GM12865 (cell line): ENCODE data around the gene ZNF598.

Source experiments
- DNase-seq: peaks from one replicate; pipeline ENCODE4 v3.0.0; 2010; ENCODE audit warnings: low read depth
- H3K4me3 ChIP-seq: 2 replicates; pipeline ENCODE4 v1.5.1; 2011; ENCODE audit warnings: mild to moderate bottlenecking, low read depth, low read length, control low read depth
- CTCF ChIP-seq: IDR thresholded peaks from 2 replicates; pipeline ENCODE4 v1.5.1; 2011; ENCODE audit warnings: low read length, control low read depth, low read depth, inconsistent platforms; ENCODE audit not compliant: insufficient read depth; ENCODE audit errors: missing control alignments

Gene ZNF598

GRCh38 chr16:2026461-2027023 lies 16.9 kb upstream of the ZNF598 start, which contains the start of gene NHERF2:
TSS of gene NHERF2 (plus strand) at chr16:2026902. CDS start at chr16:2027006, 104 bp downstream.
- DNase-seq, result no peak
- TF ChIP-seq CTCF, result no peak
- no peak within 1 kb of the TSS; the same call in 1 of the 2 replicates for H3K4me3 ChIP-seq

- no peak for TF ChIP-seq CTCF
- DNase-seq, result no peak
- H3K4me3 ChIP-seq, result no peak overlapping the region
Observed at GRCh38 chr16:2025878-2026460, 16.3 kb upstream of the ZNF598 start.

- TF ChIP-seq CTCF, result no peak
- H3K4me3 ChIP-seq, result no peak overlapping the region
- DNase-seq, result no peak
Observed at GRCh38 chr16:2025251-2025650, 15.6 kb upstream of the ZNF598 start.

- no peak overlapping the region for H3K4me3 ChIP-seq
- DNase-seq, result no peak
- TF ChIP-seq CTCF, result no peak
Observed at GRCh38 chr16:2024032-2024420, 14.4 kb upstream of the ZNF598 start.

- DNase-seq, result peak; percentile 92
Observed at GRCh38 chr16:2023092-2024031, 13.7 kb upstream of the ZNF598 start.

GRCh38 chr16:2022723-2023091 lies 13.1 kb upstream of the ZNF598 start:
- peak overlapping the region; percentile 24; the same call in 1 of the 2 replicates for H3K4me3 ChIP-seq
- peak; percentile 41 for DNase-seq
- no peak for TF ChIP-seq CTCF

More at GRCh38 chr16:2023092-2024031, 13.7 kb upstream of the ZNF598 start:
- peak overlapping the region; percentile 24 for H3K4me3 ChIP-seq
- peak; percentile 98 for TF ChIP-seq CTCF
